Kidney epithelial cell (primary cell): ENCODE data around the gene NME5. TPM values are rescaled to one million over a fixed set of nuclear protein-coding genes. Genes with fewer than 3 reads are reported as not detected.
"Not testable (repeated sequence)": the region's sequence is repeated elsewhere in the genome, so short reads cannot be mapped to it uniquely, and the experiment has no call there.

Source experiments
- DNase-seq: peaks from one replicate; pipeline ENCODE4 v3.0.0-alpha.2; 2010; ENCODE audit warnings: low read depth
- H3K27me3 ChIP-seq: 2 replicates; pipeline ENCODE4 v1.6.0; 2011; ENCODE audit warnings: low read length; ENCODE audit not compliant: control insufficient read depth, insufficient read depth
- H3K36me3 ChIP-seq: 2 replicates; pipeline ENCODE4 v1.5.1; 2011; ENCODE audit warnings: low read length; ENCODE audit not compliant: control insufficient read depth, insufficient read depth
- H3K4me3 ChIP-seq: 2 replicates; pipeline ENCODE4 v1.5.1; 2011; ENCODE audit warnings: low read depth, mild to moderate bottlenecking, control low read depth, low read length
- CTCF ChIP-seq: IDR thresholded peaks from 2 replicates; pipeline ENCODE4 v1.5.1; 2011; ENCODE audit warnings: mild to moderate bottlenecking, moderate library complexity, low read length, control low read depth, inconsistent platforms; ENCODE audit not compliant: insufficient read depth, poor library complexity, severe bottlenecking
- total RNA-seq: library from RNA; depleted of rRNA; stranded (reverse); fragments of >200 nt; gene quantifications from 2 replicates; pipeline ENCODE4 v1.2.3, GENCODE V29; 2015

NME5 gene
- total RNA-seq, 1 donor from 2014 or later = 4.6 TPM

- no peak for TF ChIP-seq CTCF
- H3K27me3 ChIP-seq = no peaks in the 10 kb centered on the region
- H3K4me3 ChIP-seq = no peak overlapping the region
- peaks cover 2% of the 10 kb centered on the region for H3K36me3 ChIP-seq
- no peak for DNase-seq
Measured at GRCh38 chr5:138169124-138169523, 29.9 kb upstream of the NME5 start.

- TF ChIP-seq CTCF = no peak
- no peak overlapping the region for H3K4me3 ChIP-seq
- H3K27me3 ChIP-seq = no peaks in the 10 kb centered on the region
- peaks cover 4% of the 10 kb centered on the region for H3K36me3 ChIP-seq
- no peak for DNase-seq
Measured at GRCh38 chr5:138163721-138164120, 24.5 kb upstream of the NME5 start.

GRCh38 chr5:138160706-138161105 lies 21.5 kb upstream of the NME5 start:
- H3K27me3 ChIP-seq = no peaks in the 10 kb centered on the region
- H3K36me3 ChIP-seq = peaks cover 4% of the 10 kb centered on the region
- TF ChIP-seq CTCF = no peak
- H3K4me3 ChIP-seq = no peak overlapping the region
- DNase-seq = no peak

DNA sequence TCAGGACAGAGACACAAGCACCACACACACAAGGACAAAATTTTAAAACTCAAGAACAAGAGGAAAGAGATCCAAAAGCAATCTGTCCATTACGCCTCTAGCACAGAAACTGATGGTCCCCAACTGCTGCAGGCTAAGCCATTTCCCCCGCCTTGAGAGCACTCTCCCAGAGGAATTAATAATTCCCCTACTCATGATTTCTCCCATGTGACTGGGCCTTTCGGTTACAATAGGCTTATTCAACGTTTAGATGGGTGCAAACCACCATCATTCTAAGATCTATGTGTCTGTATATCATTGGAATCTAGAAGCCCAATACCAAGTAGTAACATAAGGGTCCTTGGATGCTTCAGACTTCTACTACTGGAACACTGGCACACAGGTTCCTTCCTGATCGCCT lies 20.4 kb upstream of the NME5 start:
- H3K36me3 ChIP-seq = peaks cover 2% of the 10 kb centered on the region
- no peak for TF ChIP-seq CTCF

GRCh38 chr5:138157626-138158025 lies 18.4 kb upstream of the NME5 start:
- DNase-seq = no peak
- no peak overlapping the region for H3K4me3 ChIP-seq
- no peaks in the 10 kb centered on the region for H3K27me3 ChIP-seq
- H3K36me3 ChIP-seq = peaks cover 2% of the 10 kb centered on the region
- TF ChIP-seq CTCF = no peak

More for the DNA sequence above, 20.4 kb upstream of the NME5 start:
- no peak overlapping the region for H3K4me3 ChIP-seq
- no peak for DNase-seq
- H3K27me3 ChIP-seq = no peaks in the 10 kb centered on the region

GRCh38 chr5:138155977-138156376 lies 16.7 kb upstream of the NME5 start:
- DNase-seq, H3K27me3 ChIP-seq, H3K36me3 ChIP-seq, H3K4me3 ChIP-seq: not testable (repeated sequence)
